Kidney (tissue), 14 donors: ENCODE measurements around the gene FHOD3. TPM values are rescaled to one million over a fixed set of nuclear protein-coding genes. Genes with fewer than 3 reads are reported as not detected.
"Not testable (repeated sequence)": the region's sequence is repeated elsewhere in the genome, so short reads cannot be mapped to it uniquely, and the experiment has no call there.

Experiments used
- DNase-seq, 5 donors: peaks; one replicate each; pipeline ENCODE4 v3.0.0-alpha.2; 2013 to 2020
- FAIRE-seq: peaks from 2 replicates; lab custom pipeline; 2012; peaks lifted over from hg19 to GRCh38; lab: Jason Lieb, UNC
- H3K27ac ChIP-seq, 2 donors: one replicate each; pipeline ENCODE4 v1.7.0; 2013; ENCODE audit warnings: low read depth in 2 of 2, low read length in 2 of 2, inconsistent platforms in 1 of 2
- H3K27me3 ChIP-seq: one replicate; pipeline ENCODE4 v1.7.1; 2013; ENCODE audit warnings: low read length, inconsistent platforms; ENCODE audit not compliant: control insufficient read depth, insufficient read depth
- H3K36me3 ChIP-seq, 3 donors: one replicate each; pipeline versions ENCODE4 v1.7.0 to v1.7.1; 2013; ENCODE audit warnings: low read length in 3 of 3, control low read depth in 1 of 3, inconsistent platforms in 1 of 3; ENCODE audit not compliant: insufficient read depth in 3 of 3, control insufficient read depth in 2 of 3
- H3K4me1 ChIP-seq, 3 donors: one replicate each; pipeline versions ENCODE4 v1.7.0 to v1.7.1; 2013; ENCODE audit warnings: low read length in 3 of 3, inconsistent platforms in 1 of 3, low read depth in 1 of 3; ENCODE audit not compliant: control insufficient read depth in 2 of 3, insufficient read depth in 2 of 3
- H3K4me3 ChIP-seq, 3 donors: one replicate each; pipeline versions ENCODE4 v1.7.0 to v1.8.1; 2013; ENCODE audit warnings: low read length in 3 of 3, control low read depth in 1 of 3, inconsistent platforms in 1 of 3
- H3K9ac ChIP-seq, 3 donors: one replicate each; pipeline versions ENCODE4 v1.7.0 to v1.7.1; 2013; ENCODE audit warnings: low read length in 3 of 3, control low read depth in 1 of 3, inconsistent platforms in 1 of 3
- H3K9me3 ChIP-seq, 3 donors: one replicate each; pipeline versions ENCODE4 v1.7.0 to v1.7.1; 2013; ENCODE audit warnings: low read length in 3 of 3, control low read depth in 1 of 3, inconsistent platforms in 1 of 3; ENCODE audit not compliant: control insufficient read depth in 2 of 3, insufficient read depth in 1 of 3
- CTCF ChIP-seq: IDR thresholded peaks from 3 replicates; pipeline ENCODE4 v1.5.1; 2012; ENCODE audit warnings: mild to moderate bottlenecking, moderate library complexity, borderline replicate concordance; ENCODE audit not compliant: insufficient read depth; ENCODE audit errors: extremely low read depth
- intact Hi-C: fragments of 100-400 bp; cut with DNase I; formaldehyde crosslinking; loops from one replicate; pipeline ENCODE4 v1.11.1; 2022
- polyA plus RNA-seq: library from polyadenylated mRNA; stranded (reverse); fragments of 350-450 nt; fragmentation: Illumina TruSeq; extraction: RNeasy Lipid Tissue Mini Kit (QIAGEN cat#74804); gene quantifications from one replicate; pipeline ENCODE4 v1.2.3, GENCODE V29; 2014; ENCODE audit warnings: low read depth, low replicate concordance; ENCODE audit not compliant: insufficient read depth
- total RNA-seq: library from RNA; stranded (reverse); fragmentation: NEBNext Ultra II Directional; extraction: Animal tissue kit (Norgen Biotek cat#: 25700); gene quantifications from one replicate; pipeline ENCODE4 v1.2.1, GENCODE V29; 2021
- donor health status: control.
- donor health status: control.
- donor health status: control.
- donor health status: control.
- donor health status: control.
- donor health status: DM: yes; HTN: yes; CAD: no.
- donor health status: Normal renal cell carcinoma (clear cell type).

The FHOD3 gene
- total and polyA plus RNA-seq, 2 donors from 2014 or later = 21.5 to 28.0 TPM

GRCh38 chr18:36717422-36718110, 420.1 kb downstream of the FHOD3 start:
- TF ChIP-seq CTCF = no peak
- FAIRE-seq = no peak

DNA sequence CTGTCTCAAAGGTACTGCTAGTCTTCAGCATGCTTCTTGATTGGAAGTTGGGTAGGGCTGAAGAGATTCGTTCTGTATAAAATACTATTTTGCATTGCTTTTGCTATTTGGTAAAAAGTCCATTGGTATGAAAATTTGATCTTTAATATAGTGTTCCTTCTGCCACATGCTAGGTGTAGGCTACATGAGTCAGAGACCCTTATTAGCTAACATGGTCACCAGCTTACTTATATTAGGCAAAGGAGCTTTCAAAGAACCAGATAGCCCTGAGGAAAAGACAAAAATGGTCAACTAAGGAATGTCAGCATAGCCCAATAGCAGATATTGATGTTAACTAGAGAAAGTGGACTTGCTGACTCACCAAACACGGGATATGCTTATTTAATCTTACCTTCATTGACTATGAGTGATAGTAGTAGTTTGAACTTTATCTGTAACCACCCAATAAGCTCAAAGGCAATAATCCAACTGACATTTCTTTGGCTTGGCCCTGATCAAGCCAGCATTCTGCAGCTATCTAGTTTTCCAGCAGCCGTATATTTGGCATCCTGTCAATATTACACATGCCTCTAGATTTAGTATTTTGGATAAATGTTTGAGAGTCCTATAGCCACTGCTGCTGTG, 421.3 kb downstream of the FHOD3 start:
- no peaks in the 10 kb centered on the region for H3K9me3 ChIP-seq
- no peak overlapping the region for H3K9ac ChIP-seq
- H3K27ac ChIP-seq = no peak overlapping the region
- H3K27me3 ChIP-seq = no peaks in the 10 kb centered on the region
- H3K36me3 ChIP-seq = no peaks in the 10 kb centered on the region
- FAIRE-seq (no peak), DNase-seq (no peak)
- H3K4me1 ChIP-seq = no peaks in the 10 kb centered on the region
- intact Hi-C loops = no loop called here
- TF ChIP-seq CTCF = no peak
- H3K4me3 ChIP-seq = no peak overlapping the region

More at GRCh38 chr18:36717422-36718110, 420.1 kb downstream of the FHOD3 start:
- no peak overlapping the region for H3K27ac ChIP-seq
- no peaks in the 10 kb centered on the region for H3K4me1 ChIP-seq
- H3K36me3 ChIP-seq = no peaks in the 10 kb centered on the region
- DNase-seq = no peak
- no peaks in the 10 kb centered on the region for H3K27me3 ChIP-seq
- intact Hi-C loops = no loop called here
- H3K4me3 ChIP-seq = no peak overlapping the region
- H3K9ac ChIP-seq = no peak overlapping the region
- no peaks in the 10 kb centered on the region for H3K9me3 ChIP-seq

DNA sequence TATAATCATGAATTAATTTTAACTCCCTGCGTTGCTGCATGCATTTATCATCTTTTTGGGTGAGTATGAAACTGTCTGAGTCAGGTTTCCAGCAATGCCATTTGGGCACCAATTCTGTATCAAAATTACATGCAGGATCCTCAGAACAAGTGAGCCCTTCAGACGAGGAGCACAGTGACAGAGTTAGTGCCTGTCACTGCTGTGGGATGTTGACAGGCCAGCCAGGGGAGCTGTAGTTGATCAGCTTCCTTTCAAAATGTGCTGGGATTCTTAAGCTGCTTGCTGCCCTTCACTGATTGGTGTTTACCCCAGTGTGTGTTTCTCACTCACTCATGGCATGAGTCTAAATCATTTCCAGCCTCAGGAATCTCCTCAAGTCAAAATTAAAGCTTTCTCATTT, 422.1 kb downstream of the FHOD3 start:
- intact Hi-C loops = no loop called here

DNA sequence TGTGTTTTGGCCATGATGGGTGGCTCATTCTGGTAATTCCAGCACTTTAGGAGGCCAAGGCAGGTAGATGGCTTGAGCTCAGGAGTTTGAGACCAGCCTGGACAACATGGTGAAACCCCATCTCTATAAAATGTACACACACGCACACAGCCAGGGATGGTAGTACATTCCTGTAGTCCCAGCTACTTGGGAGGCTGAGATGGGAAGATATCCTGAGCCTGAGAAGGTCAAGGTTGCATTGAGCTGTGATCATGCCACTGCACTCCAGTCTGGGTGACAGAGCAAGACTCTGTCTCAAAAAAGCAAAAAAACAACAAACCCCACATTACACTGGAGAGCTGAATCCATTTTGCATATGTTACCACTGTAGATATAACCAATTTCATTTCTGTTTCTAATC, 423.8 kb downstream of the FHOD3 start:
- H3K27me3 ChIP-seq, H3K9ac ChIP-seq, H3K36me3 ChIP-seq, FAIRE-seq, H3K27ac ChIP-seq, H3K4me1 ChIP-seq, H3K4me3 ChIP-seq, H3K9me3 ChIP-seq, intact Hi-C loops: not testable (repeated sequence)
- DNase-seq = peak in 1 of 5 donors; percentile 24

More for the DNA sequence above, 422.1 kb downstream of the FHOD3 start:
- Histone ChIP-seq H3K36me3 (no peaks in the 10 kb centered on the region), H3K27me3 (no peaks in the 10 kb centered on the region), H3K9me3 (no peaks in the 10 kb centered on the region), H3K4me3 (no peak overlapping the region), H3K27ac (no peak overlapping the region), H3K9ac (no peak overlapping the region), H3K4me1 (no peaks in the 10 kb centered on the region)
- no peak for TF ChIP-seq CTCF
- FAIRE-seq = no peak
- no peak for DNase-seq
